IMR-90 (cell line): ENCODE data around the gene CD44. TPM values are rescaled to one million over a fixed set of nuclear protein-coding genes. Genes with fewer than 3 reads are reported as not detected.

Experiments used
- ATAC-seq: fragments of 200-7000 bp; cut with Tn5 transposase; 2 replicates; pipeline ENCODE4 v1.9.1; 2020; ENCODE audit warnings: low read depth, mild to moderate bottlenecking, moderate library complexity
- BruUV-seq: library from RNA; stranded (reverse); fragments of 400-500 nt; replicated peaks from 2 replicates; lab custom pipeline; 2021; lab: Mats Ljungman, UMichigan
- CTCF ChIA-PET: fragments of 300-600 bp; formaldehyde crosslinking; extraction: SDS; loops from one replicate; lab custom pipeline; 2021; ENCODE audit warnings: antibody characterized with exemption; lab: Yijun Ruan, JAX
- POLR2A ChIA-PET: fragments of 300-600 bp; sonication (Branson Sonifier 250); formaldehyde crosslinking; loops from one replicate; lab custom pipeline; 2022; ENCODE audit warnings: antibody characterized with exemption; ENCODE audit not compliant: unreplicated experiment; lab: Charles Lee
- DNase-seq: peaks from one replicate; pipeline ENCODE4 v3.0.0; 2013
- H2AFZ ChIP-seq: replicated peaks from 2 replicates; pipeline ENCODE3; 2013; ENCODE audit warnings: low read length, mild to moderate bottlenecking; ENCODE audit not compliant: poor library complexity
- H2AK5ac ChIP-seq: 2 replicates; pipeline ENCODE4 v1.6.1; 2013; ENCODE audit warnings: low read depth, low read length, inconsistent platforms
- H2AK9ac ChIP-seq: replicated peaks from 2 replicates; pipeline ENCODE3; 2013; ENCODE audit warnings: mild to moderate bottlenecking, low read depth, low read length, moderate library complexity; ENCODE audit not compliant: poor library complexity
- H2BK120ac ChIP-seq: 2 replicates; pipeline ENCODE4 v1.6.1; 2013; ENCODE audit warnings: low read depth, low read length, inconsistent platforms
- H2BK15ac ChIP-seq: 3 replicates; pipeline ENCODE4 v1.6.1; 2013; ENCODE audit warnings: low read depth, low read length, inconsistent platforms
- H2BK20ac ChIP-seq: 2 replicates; pipeline ENCODE4 v1.6.1; 2013; ENCODE audit warnings: low read depth, mild to moderate bottlenecking, inconsistent platforms, low read length, moderate library complexity
- H2BK5ac ChIP-seq: 2 replicates; pipeline ENCODE4 v1.6.1; 2013; ENCODE audit warnings: mild to moderate bottlenecking, low read depth, low read length, inconsistent platforms; ENCODE audit not compliant: poor library complexity, severe bottlenecking
- H3K14ac ChIP-seq: replicated peaks from 2 replicates; pipeline ENCODE4 v1.6.1; 2013; ENCODE audit warnings: low read depth, low read length, inconsistent platforms
- H3K18ac ChIP-seq: 2 replicates; pipeline ENCODE4 v1.6.1; 2013; ENCODE audit warnings: low read depth, low read length, control low read depth
- H3K23ac ChIP-seq: 2 replicates; pipeline ENCODE4 v1.6.1; 2013; ENCODE audit warnings: low read depth, low read length, inconsistent platforms
- H3K27ac ChIP-seq: 2 replicates; pipeline ENCODE4 v1.5.1; 2013; ENCODE audit warnings: mild to moderate bottlenecking, control low read depth, low read length; ENCODE audit not compliant: insufficient read depth
- H3K27me3 ChIP-seq: 2 replicates; pipeline ENCODE4 v1.6.1; 2013; ENCODE audit warnings: low read length; ENCODE audit not compliant: control insufficient read depth, insufficient read depth
- H3K36me3 ChIP-seq: 2 replicates; pipeline ENCODE4 v1.6.1; 2013; ENCODE audit warnings: low read length, mixed read lengths; ENCODE audit not compliant: control insufficient read depth, insufficient read depth
- H3K4ac ChIP-seq: 2 replicates; pipeline ENCODE4 v1.6.1; 2013; ENCODE audit warnings: low read depth, low read length, inconsistent platforms
- H3K4me1 ChIP-seq: 2 replicates; pipeline ENCODE4 v1.6.1; 2013; ENCODE audit warnings: low read length, mixed read lengths; ENCODE audit not compliant: control insufficient read depth, insufficient read depth
- H3K4me2 ChIP-seq: 2 replicates; pipeline ENCODE4 v1.6.1; 2013; ENCODE audit warnings: low read depth, mild to moderate bottlenecking, control low read depth, low read length, moderate library complexity
- H3K4me3 ChIP-seq: 2 replicates; pipeline ENCODE4 v1.5.1; 2013; ENCODE audit warnings: low read depth, mild to moderate bottlenecking, control low read depth, low read length, moderate library complexity; ENCODE audit not compliant: insufficient read depth
- H3K56ac ChIP-seq: 2 replicates; pipeline ENCODE4 v1.6.1; 2013; ENCODE audit warnings: low read length, inconsistent platforms; ENCODE audit not compliant: insufficient read depth; ENCODE audit errors: extremely low read depth
- H3K79me1 ChIP-seq, 2 experiments: 2 replicates each; pipeline ENCODE4 v1.6.1; 2013; ENCODE audit warnings: low read length in 2 of 2, inconsistent platforms in 1 of 2, low read depth in 1 of 2
- H3K9ac ChIP-seq: 2 replicates; pipeline ENCODE4 v1.6.1; 2013; ENCODE audit warnings: low read depth, low read length, control low read depth
- H3K9me1 ChIP-seq: 2 replicates; pipeline ENCODE4 v1.6.1; 2013; ENCODE audit warnings: low read length, inconsistent platforms; ENCODE audit not compliant: insufficient read depth
- H3K9me3 ChIP-seq: 2 replicates; pipeline ENCODE4 v1.6.1; 2013; ENCODE audit warnings: low read length; ENCODE audit not compliant: control insufficient read depth, insufficient read depth
- H4K20me1 ChIP-seq: 2 replicates; pipeline ENCODE4 v1.6.1; 2013; ENCODE audit warnings: low read length, inconsistent platforms; ENCODE audit not compliant: insufficient read depth
- H4K5ac ChIP-seq: 2 replicates; pipeline ENCODE4 v1.6.1; 2013; ENCODE audit warnings: mild to moderate bottlenecking, low read depth, low read length, control low read depth
- H4K8ac ChIP-seq, 2 experiments: 2 replicates each; pipeline ENCODE4 v1.6.1; 2013; ENCODE audit warnings: low read depth in 2 of 2, low read length in 2 of 2, control low read depth in 1 of 2, inconsistent platforms in 1 of 2
- H4K91ac ChIP-seq: 2 replicates; pipeline ENCODE4 v1.6.1; 2013; ENCODE audit warnings: low read depth, low read length, inconsistent platforms; ENCODE audit not compliant: insufficient read depth
- CEBPB ChIP-seq: IDR thresholded peaks from 2 replicates; pipeline ENCODE4 v1.6.1; 2012; ENCODE audit warnings: low read depth, low read length, improper control_type of control experiment
- CTCF ChIP-seq: conservative IDR thresholded peaks from 2 replicates; pipeline ENCODE4 v1.5.1; 2012; ENCODE audit warnings: mild to moderate bottlenecking, low read depth, low read length, improper control_type of control experiment
- ELK1 ChIP-seq: fragments of 150-350 bp; IDR thresholded peaks from 2 replicates; pipeline ENCODE4 v1.6.1; 2016; ENCODE audit warnings: low read depth, mild to moderate bottlenecking, low read length, moderate library complexity, borderline replicate concordance
- FOS ChIP-seq: fragments of 150-350 bp; IDR thresholded peaks from 2 replicates; pipeline ENCODE4 v1.6.1; 2016; ENCODE audit warnings: low read depth, low read length
- MAFK ChIP-seq: IDR thresholded peaks from 2 replicates; pipeline ENCODE4 v1.6.1; 2012; ENCODE audit warnings: low read depth, low read length, improper control_type of control experiment
- MAZ ChIP-seq: IDR thresholded peaks from 2 replicates; pipeline ENCODE4 v1.6.1; 2012; ENCODE audit warnings: low read depth, mild to moderate bottlenecking, low read length, improper control_type of control experiment, moderate library complexity, borderline replicate concordance
- NFE2L2 ChIP-seq: fragments of 150-350 bp; IDR thresholded peaks from 2 replicates; pipeline ENCODE4 v1.6.1; 2016; ENCODE audit warnings: low read depth, mild to moderate bottlenecking, low read length
- RCOR1 ChIP-seq: IDR thresholded peaks from 2 replicates; pipeline ENCODE4 v1.6.1; 2012; ENCODE audit warnings: mild to moderate bottlenecking, low read length, improper control_type of control experiment; ENCODE audit not compliant: insufficient replicate concordance
- RFX5 ChIP-seq: IDR thresholded peaks from 2 replicates; pipeline ENCODE4 v1.8.0; 2012; ENCODE audit warnings: low read depth, mild to moderate bottlenecking, low read length, moderate library complexity
- SMC3 ChIP-seq: fragments of 150-350 bp; IDR thresholded peaks from 2 replicates; pipeline ENCODE4 v1.6.1; 2016; ENCODE audit warnings: low read depth, mild to moderate bottlenecking, antibody characterized with exemption, low read length, moderate library complexity
- USF2 ChIP-seq: fragments of 150-350 bp; IDR thresholded peaks from 2 replicates; pipeline ENCODE4 v1.6.1; 2017; ENCODE audit warnings: mild to moderate bottlenecking, antibody characterized with exemption, low read length, low read depth
- WGBS, 2 experiments: methylation state at CpG; one replicate each; pipeline versions ENCODE4 v1.1.5 to v1.1.7; 2013; ENCODE audit warnings: missing lambda C conversion rate in 2 of 2; ENCODE audit not compliant: insufficient read length in 1 of 2; ENCODE audit errors: extremely low coverage in 2 of 2; 5-methylcytosine and 5-hydroxymethylcytosine counted together
- dilution Hi-C: fragments of 300-500 bp; cut with HindIII; formaldehyde crosslinking; loops from one replicate; pipeline ENCODE4 v1.14.3; 2018; ENCODE audit warnings: low sequenced_read_pairs; ENCODE audit not compliant: unreplicated experiment
- in situ Hi-C: fragments of 300-500 bp; cut with MboI; formaldehyde crosslinking; loops from 3 replicates; pipeline ENCODE4 v1.14.3; 2019; ENCODE audit warnings: low sequenced_read_pairs, inconsistent platforms, mixed read lengths
- intact Hi-C: fragments of 100-400 bp; cut with micrococcal nuclease; formaldehyde crosslinking; loops from 2 replicates; pipeline ENCODE4 v1.10.0; 2022
- polyA plus RNA-seq, 3 experiments: library from polyadenylated mRNA; depleted of rRNA; stranded (reverse); fragments of >200 nt; gene quantifications; 2 replicates each; pipeline ENCODE4 v1.2.3, GENCODE V29; 2012; ENCODE audit warnings: low replicate concordance in 1 of 3
- total RNA-seq: library from RNA; depleted of rRNA; stranded (reverse); fragments of >200 nt; gene quantifications from 2 replicates; pipeline ENCODE4 v1.2.3, GENCODE V29; 2012

The CD44 gene
- total and polyA plus RNA-seq, 2 of the 4 experiments (the other 2 are of a cell fraction), result 357 to 947 TPM

GRCh38 chr11:35193767-35194166 is 54.8 kb downstream of the CD44 start:
- H2AK9ac ChIP-seq, result no peak overlapping the region
- no peak overlapping the region for H3K18ac ChIP-seq
- peaks cover 26% of the 10 kb centered on the region for H3K4me1 ChIP-seq
- no peak overlapping the region for H3K14ac ChIP-seq
- ChIA-PET CTCF (interaction anchor here (0.6 to 1.2 kb wide), 2 partner anchors 11 to 205 kb away, joined by 3 to 5 read pairs; no protein-coding TSS in a partner anchor), POLR2A (no interaction called here)
- H3K56ac ChIP-seq, result no peak overlapping the region
- H3K9me3 ChIP-seq, result no peaks in the 10 kb centered on the region
- dilution Hi-C loops, result no loop called here
- no peak overlapping the region for H2BK15ac ChIP-seq
- peaks cover 48% of the 10 kb centered on the region for H3K36me3 ChIP-seq
- no peak overlapping the region for H3K23ac ChIP-seq
- no peak overlapping the region for H3K4me2 ChIP-seq
- H2BK5ac ChIP-seq, result no peak overlapping the region
- H2AK5ac ChIP-seq, result no peak overlapping the region
- in situ Hi-C loops, result no loop called here
- no peak overlapping the region for H2BK20ac ChIP-seq
- no peak overlapping the region for H4K91ac ChIP-seq
- peaks cover 10 to 60% of the 10 kb centered on the region in 2 experiments for H3K79me1 ChIP-seq
- no peak overlapping the region for H3K4ac ChIP-seq
- no peak overlapping the region for H3K9ac ChIP-seq
- no peak overlapping the region for H2BK120ac ChIP-seq
- no peak for TF ChIP-seq CTCF
- no peak for TF ChIP-seq SMC3
- TF ChIP-seq MAFK, result no peak
- no peak for TF ChIP-seq FOS
- no peak for TF ChIP-seq MAZ
- no peak for TF ChIP-seq CEBPB
- no peak for TF ChIP-seq NFE2L2
- no peak for TF ChIP-seq RFX5
- no peak for TF ChIP-seq USF2
- no peak for TF ChIP-seq RCOR1
- no peak for TF ChIP-seq ELK1
- no CpG with 5 or more reads among the region's 6 CpGs for WGBS, 2 experiments
- no peaks in the 10 kb centered on the region for H3K27me3 ChIP-seq
- no peak for DNase-seq
- BruUV-seq, result no TSS peak
- H4K5ac ChIP-seq, result 0 out of 2 replicates have a peak overlapping the region, but pooled peaks have one; percentile 19
- intact Hi-C loops, result loop anchor here (5.0 to 10.0 kb wide), 2 partner anchors 191 to 216 kb away; no protein-coding TSS in a partner anchor
- no peak for ATAC-seq
- peak overlapping the region; percentile 37; the same call in 1 of the 2 replicates for H3K27ac ChIP-seq
- no peak overlapping the region for H4K8ac ChIP-seq
- H4K20me1 ChIP-seq, result peaks cover 25% of the 10 kb centered on the region
- no peak overlapping the region for H2AFZ ChIP-seq
- no peak overlapping the region for H3K4me3 ChIP-seq
- peaks cover 16% of the 10 kb centered on the region for H3K9me1 ChIP-seq
